ENCODE measurements around the gene NT5DC3. TPM values are rescaled to one million over a fixed set of nuclear protein-coding genes. Genes with fewer than 3 reads are reported as not detected.

Gene NT5DC3
- total RNA-seq, 4 donors from 2014 or later, result 12.7 to 16.7 (median 16.2) TPM

DNA sequence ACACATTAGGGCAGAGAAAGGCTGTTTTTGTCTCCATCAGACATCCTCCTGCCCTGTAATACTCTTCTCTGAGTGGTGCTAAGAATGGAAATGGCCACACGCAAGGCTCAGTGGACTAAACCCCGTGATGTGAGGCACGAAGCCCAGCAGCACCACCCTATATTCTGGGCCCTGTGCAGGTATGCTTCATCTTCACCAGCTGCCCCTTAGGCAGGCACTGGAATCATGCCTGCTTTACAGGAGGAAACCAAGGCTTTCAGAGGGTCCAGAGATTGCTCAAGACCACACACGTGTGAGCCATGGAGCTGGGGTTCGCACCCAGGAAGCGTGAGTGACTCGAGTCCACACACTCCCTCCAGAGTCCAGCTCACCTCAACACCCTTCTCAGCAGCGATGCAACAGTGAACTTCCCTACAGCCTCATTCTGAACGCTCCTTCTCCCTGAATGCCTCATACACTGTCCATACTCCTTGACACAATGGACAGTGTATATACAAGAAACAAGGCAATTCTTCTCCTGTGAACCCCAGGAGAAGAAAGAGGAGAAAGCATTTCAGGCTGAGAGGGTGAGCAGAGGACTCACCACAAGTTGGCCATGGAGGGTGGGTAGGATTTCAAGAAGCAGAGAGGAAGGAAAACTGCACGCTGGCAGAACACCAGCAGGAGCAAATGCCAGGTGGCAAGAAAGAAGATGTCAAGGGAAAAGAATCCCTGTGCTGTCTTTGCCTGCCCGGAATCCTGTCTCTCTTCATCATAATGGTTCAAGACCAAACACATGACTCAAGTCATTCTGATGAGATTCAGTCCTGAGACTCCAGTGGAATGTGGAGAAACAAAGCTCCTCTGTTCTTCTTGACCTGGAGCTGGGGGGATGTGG is 39.1 kb downstream of the NT5DC3 start:
- no peak overlapping the region for H3K4me3 ChIP-seq
- no peaks in the 10 kb centered on the region for H3K27me3 ChIP-seq
- TF ChIP-seq, protein P1, sequence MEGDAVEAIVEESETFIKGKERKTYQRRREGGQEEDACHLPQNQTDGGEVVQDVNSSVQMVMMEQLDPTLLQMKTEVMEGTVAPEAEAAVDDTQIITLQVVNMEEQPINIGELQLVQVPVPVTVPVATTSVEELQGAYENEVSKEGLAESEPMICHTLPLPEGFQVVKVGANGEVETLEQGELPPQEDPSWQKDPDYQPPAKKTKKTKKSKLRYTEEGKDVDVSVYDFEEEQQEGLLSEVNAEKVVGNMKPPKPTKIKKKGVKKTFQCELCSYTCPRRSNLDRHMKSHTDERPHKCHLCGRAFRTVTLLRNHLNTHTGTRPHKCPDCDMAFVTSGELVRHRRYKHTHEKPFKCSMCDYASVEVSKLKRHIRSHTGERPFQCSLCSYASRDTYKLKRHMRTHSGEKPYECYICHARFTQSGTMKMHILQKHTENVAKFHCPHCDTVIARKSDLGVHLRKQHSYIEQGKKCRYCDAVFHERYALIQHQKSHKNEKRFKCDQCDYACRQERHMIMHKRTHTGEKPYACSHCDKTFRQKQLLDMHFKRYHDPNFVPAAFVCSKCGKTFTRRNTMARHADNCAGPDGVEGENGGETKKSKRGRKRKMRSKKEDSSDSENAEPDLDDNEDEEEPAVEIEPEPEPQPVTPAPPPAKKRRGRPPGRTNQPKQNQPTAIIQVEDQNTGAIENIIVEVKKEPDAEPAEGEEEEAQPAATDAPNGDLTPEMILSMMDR (IDR thresholded peaks at IDR 0.05), result no peak
- peak in 1 of 2 donors; percentile 41 for TF ChIP-seq EP300 (IDR thresholded peaks at IDR 0.05)
- no peak for TF ChIP-seq POLR2A (IDR thresholded peaks at IDR 0.05)
- H3K27ac ChIP-seq, result peak overlapping the region in 2 of 4 donors; percentile 71 to 80
- peaks cover 0 to 10% (median 0%) of the 10 kb centered on the region in 3 donors for H3K36me3 ChIP-seq
- no peaks in the 10 kb centered on the region for H3K9me3 ChIP-seq
- H3K4me1 ChIP-seq, result peaks cover 0 to 60% (median 26%) of the 10 kb centered on the region in 4 donors
- WGBS, 2 donors, result 76 to 77% methylated on average over 11 of the region's 11 CpGs
- DNase-seq (ENCODE audit: low spot score in 2 of 2), result no peak

DNA sequence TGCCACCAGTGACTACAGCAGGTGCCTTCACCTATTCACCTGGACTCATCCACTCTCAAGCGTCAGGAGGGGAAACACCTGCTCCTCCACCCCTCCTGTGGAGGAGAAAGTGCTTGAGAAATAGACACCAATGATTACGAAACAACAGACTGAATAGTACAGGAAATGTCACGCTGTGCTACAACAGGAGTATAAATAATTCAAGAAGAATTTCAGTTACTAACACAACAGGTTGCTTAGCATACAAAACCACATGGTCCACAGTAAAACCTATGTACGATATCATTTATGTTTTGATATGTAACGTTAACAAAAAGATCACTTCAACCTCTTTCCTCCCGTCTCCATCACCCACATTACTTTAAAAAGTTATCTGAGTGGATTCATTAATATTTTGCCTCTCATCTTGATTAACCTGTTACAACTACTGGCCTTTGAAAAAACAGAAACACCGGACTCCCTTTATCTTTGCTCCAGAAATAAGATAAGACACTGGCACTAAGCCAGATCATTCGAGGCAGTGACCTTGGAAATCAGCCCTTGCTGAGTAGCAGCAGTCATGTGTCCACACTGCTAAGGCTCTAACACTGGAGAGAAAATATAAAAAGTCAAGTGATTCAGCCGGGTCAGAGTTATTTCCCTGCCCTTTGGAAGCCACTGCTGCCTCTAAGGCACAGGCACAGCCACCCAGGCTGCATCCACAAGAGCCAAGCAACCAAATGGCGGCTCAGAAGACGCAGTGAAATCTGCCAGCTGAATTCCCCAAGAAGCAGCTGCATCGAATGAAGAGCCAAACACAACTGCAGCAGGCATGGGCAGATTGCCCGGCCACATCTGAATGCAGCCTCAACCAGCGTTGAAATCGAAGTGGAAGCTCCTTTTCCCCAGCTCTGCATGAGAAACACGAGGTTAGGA is 40.9 kb downstream of the NT5DC3 start:
- Histone ChIP-seq H3K27me3 (no peaks in the 10 kb centered on the region), H3K9me3 (no peaks in the 10 kb centered on the region), H3K36me3 (peaks cover 0 to 24% (median 0%) of the 10 kb centered on the region in 3 donors), H3K4me1 (peaks cover 0 to 47% (median 19%) of the 10 kb centered on the region in 4 donors), H3K4me3 (no peak overlapping the region), H3K27ac (peak overlapping the region; percentile 5 to 80 (median 42))
- TF ChIP-seq, protein P1 (IDR thresholded peaks at IDR 0.05), result no peak
- peak in 1 of 2 donors; percentile 21 for TF ChIP-seq EP300 (IDR thresholded peaks at IDR 0.05)
- WGBS, 2 donors, result 33 to 36% methylated on average over 16 of the region's 16 CpGs
- DNase-seq (ENCODE audit: low spot score in 2 of 2), result peak; percentile 49 to 50

DNA sequence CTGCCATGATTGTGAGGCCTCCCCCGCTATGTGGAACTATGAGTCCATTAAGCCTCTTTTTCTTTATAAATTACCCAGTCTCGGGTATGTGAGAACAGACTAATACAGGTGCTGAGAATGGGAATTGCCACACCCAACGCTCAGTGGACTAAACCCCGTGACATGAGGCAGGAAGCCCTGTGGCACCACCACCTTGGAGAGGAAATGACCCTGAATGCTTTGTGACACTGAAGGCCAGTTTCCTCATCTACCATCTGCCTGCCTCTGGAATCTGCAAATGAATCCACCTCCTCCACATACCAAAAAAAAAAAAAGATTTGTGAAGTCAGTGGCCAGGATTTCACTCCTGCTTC is 41.6 kb downstream of the NT5DC3 start:
- Histone ChIP-seq H3K36me3 (peaks cover 0 to 30% (median 0%) of the 10 kb centered on the region in 3 donors), H3K4me3 (no peak overlapping the region), H3K4me1 (peaks cover 0 to 41% (median 17%) of the 10 kb centered on the region in 4 donors), H3K27me3 (no peaks in the 10 kb centered on the region), H3K9me3 (no peaks in the 10 kb centered on the region), H3K27ac (peak overlapping the region in 2 of 4 donors; percentile 55 to 80)
- DNase-seq (ENCODE audit: low spot score in 2 of 2), result no peak
- 80 to 93% methylated on average over 4 of the region's 4 CpGs for WGBS, 2 donors
- TF ChIP-seq EP300 (IDR thresholded peaks at IDR 0.05) (no peak), POLR2A (IDR thresholded peaks at IDR 0.05) (no peak)
- TF ChIP-seq, protein P1 (IDR thresholded peaks at IDR 0.05), result no peak

DNA sequence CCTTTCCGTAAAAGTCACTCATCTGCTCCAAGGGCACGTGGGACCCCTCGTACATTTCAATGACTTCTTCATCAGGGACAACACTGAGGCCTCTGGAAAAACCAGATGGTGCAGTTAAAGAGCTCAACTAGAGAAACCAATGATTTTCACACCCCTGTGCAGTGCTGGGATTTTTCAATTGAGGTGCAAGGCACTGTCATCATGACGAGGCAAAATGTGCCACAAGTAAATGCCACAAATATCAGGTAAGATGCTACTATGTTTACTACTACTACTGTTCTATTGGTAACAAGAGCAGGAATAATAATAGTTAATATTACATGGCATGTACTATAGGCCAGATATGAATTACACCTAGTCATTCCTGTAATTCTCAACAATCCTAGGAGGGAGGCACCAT is 42.4 kb downstream of the NT5DC3 start:
- Histone ChIP-seq H3K9me3 (no peaks in the 10 kb centered on the region), H3K4me3 (no peak overlapping the region), H3K4me1 (peaks cover 0 to 39% (median 15%) of the 10 kb centered on the region in 4 donors), H3K27ac (no peak overlapping the region), H3K36me3 (peaks cover 0 to 39% (median 0%) of the 10 kb centered on the region in 3 donors), H3K27me3 (no peaks in the 10 kb centered on the region)
- WGBS, 2 donors, result 96% methylated on average over 4 of the region's 4 CpGs
- no peak for TF ChIP-seq EP300 (IDR thresholded peaks at IDR 0.05)
- DNase-seq (ENCODE audit: low spot score in 2 of 2), result no peak

DNA sequence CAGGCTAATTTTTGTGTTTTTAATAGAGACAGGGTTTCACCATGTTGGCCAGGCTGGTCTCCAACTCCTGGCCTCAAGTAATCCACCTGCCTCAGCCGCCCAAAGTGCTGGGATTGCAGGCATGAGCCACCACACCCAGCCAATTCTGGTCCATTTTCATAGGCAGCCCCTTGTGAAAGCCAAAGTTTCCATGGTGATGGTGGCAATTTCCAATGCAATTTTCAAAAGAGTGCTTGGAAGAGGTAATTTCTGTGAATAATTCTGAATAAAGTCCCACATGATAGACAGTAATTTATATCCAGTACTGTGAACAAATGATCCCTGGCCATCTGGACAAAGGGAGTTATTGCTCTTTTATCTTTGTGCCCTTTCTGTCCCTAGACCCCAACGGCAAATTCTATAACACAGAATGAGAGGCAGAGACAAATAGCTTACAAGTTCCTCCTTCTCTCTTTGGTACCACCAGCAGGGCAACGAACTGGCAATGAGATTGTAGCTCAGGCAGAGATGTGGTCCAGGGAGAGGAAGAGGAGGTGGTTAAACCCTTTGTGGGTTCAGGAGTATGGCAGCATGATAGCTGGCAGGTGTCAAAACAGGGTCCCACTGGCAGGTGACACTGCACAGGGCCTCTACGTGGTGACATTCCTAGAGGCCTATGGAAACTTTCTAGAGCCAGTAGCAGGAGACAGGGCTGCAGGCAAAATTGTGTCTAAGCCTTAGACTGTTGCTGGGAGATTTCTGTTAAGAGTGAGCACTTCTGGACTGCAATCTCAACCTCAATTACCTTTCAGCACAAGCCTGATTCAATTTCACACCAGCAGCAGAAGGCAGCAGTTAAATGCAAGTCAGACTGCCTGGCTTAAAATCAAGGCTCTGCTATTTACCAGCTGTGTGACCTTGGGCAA is 46.5 kb downstream of the NT5DC3 start:
- Histone ChIP-seq H3K27me3 (no peaks in the 10 kb centered on the region), H3K36me3 (peaks cover 0 to 74% (median 0%) of the 10 kb centered on the region in 3 donors), H3K9me3 (no peaks in the 10 kb centered on the region), H3K27ac (no peak overlapping the region), H3K4me1 (peaks cover 0 to 5% (median 0%) of the 10 kb centered on the region in 4 donors), H3K4me3 (no peak overlapping the region)
- DNase-seq (ENCODE audit: low spot score in 2 of 2), result no peak
- 61 to 70% methylated on average over 4 of the region's 4 CpGs for WGBS, 2 donors
- TF ChIP-seq POLR2A (IDR thresholded peaks at IDR 0.05), result no peak
- TF ChIP-seq, protein P1 (IDR thresholded peaks at IDR 0.05), result no peak
- no peak for TF ChIP-seq EP300 (IDR thresholded peaks at IDR 0.05)

All from tibial nerve (tissue), 4 donors.